ENCODE results near the gene SSBP2.
"Not testable (repeated sequence)": the region's sequence is repeated elsewhere in the genome, so short reads cannot be mapped to it uniquely, and the experiment has no call there.

SSBP2 gene

DNA sequence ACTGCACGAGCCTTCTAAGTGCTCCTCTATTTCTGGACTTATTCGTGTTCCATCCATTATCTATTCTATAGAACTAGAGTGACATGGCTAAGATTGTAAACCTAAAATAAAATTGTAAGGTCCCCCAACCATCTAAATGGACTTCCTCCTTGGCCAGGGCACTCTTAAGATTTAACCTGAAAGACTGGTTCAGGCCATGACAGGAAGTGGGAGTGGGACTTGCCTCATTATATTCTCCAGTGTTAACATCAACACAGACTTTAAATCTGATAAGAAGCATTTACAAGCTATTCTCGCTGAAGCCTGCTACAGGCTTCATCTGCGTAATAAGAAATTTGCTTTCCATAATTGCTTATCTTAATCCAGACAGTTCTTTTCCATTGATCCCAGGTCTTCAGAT, 117.0 kb downstream of the SSBP2 start:
- H3K4me3 ChIP-seq, result no peak overlapping the region
- H3K27ac ChIP-seq, result no peak overlapping the region
- TF ChIP-seq, protein P1, sequence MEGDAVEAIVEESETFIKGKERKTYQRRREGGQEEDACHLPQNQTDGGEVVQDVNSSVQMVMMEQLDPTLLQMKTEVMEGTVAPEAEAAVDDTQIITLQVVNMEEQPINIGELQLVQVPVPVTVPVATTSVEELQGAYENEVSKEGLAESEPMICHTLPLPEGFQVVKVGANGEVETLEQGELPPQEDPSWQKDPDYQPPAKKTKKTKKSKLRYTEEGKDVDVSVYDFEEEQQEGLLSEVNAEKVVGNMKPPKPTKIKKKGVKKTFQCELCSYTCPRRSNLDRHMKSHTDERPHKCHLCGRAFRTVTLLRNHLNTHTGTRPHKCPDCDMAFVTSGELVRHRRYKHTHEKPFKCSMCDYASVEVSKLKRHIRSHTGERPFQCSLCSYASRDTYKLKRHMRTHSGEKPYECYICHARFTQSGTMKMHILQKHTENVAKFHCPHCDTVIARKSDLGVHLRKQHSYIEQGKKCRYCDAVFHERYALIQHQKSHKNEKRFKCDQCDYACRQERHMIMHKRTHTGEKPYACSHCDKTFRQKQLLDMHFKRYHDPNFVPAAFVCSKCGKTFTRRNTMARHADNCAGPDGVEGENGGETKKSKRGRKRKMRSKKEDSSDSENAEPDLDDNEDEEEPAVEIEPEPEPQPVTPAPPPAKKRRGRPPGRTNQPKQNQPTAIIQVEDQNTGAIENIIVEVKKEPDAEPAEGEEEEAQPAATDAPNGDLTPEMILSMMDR (IDR thresholded peaks at IDR 0.05), result no peak
- DNase-seq (ENCODE audit: low spot score), result no peak

DNA sequence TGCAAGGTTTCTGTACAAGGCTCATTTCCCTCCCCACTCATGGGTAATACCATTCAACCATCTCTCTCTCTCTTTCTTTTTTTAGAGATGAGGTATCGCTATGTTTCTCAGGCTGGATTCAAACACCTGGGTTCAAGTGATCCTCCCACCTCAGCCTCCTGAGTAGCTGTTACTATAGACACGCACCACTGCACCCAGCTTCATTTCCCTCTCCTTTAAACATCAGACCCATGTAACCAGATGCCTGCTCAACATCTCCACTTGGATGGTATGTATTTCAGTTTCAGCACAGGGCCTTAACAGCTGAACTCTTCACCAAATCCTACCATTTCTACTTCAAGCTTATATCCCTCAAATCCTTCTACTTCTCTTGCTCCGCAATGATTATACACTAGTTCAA, 117.4 kb downstream of the SSBP2 start:
- H3K27ac ChIP-seq, result no peak overlapping the region
- DNase-seq (ENCODE audit: low spot score), result no peak
- no peak overlapping the region for H3K4me3 ChIP-seq
- TF ChIP-seq, protein P1 (IDR thresholded peaks at IDR 0.05), result no peak

DNA sequence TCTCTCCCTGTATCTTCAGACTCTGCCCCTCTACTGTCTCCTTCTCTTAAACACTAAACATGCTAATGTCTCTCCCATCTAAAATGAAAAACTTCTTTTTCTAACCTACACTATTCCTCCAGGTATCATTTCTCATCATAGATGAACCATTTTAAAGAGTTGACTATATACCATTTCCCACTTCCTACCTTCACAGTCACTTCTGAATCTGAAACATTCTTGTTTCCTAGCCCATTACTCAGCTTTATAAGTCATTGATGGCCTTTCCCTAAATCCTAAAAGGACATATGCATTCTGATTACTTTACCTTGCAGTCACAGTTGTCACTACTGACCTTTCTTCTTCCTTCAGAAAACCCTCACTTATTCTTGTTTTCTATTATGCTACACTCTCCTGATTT, 118.2 kb downstream of the SSBP2 start:
- H3K4me3 ChIP-seq, result no peak overlapping the region
- TF ChIP-seq, protein P1 (IDR thresholded peaks at IDR 0.05), result no peak
- no peak for DNase-seq (ENCODE audit: low spot score)
- no peak overlapping the region for H3K27ac ChIP-seq

DNA sequence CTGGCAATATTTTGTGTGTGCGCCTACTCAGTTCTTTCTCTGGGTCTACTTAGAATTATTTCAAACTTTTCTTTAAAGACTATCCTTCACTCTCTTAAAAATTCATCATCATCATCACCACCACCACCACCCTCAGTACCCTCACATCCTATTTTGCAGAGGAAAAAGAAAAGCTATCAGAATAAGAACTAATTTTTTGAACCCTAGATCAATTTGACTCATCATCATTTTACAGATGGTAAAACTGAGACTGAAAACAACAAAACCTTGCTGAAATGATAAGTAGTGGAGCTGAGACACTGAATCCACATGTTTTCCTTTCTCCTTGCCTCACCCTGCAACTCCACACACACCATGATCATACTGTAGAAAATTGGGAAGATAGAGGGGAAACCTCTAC, 119.3 kb downstream of the SSBP2 start:
- TF ChIP-seq, protein P1 (IDR thresholded peaks at IDR 0.05), result no peak
- H3K4me3 ChIP-seq, result no peak overlapping the region
- no peak for DNase-seq (ENCODE audit: low spot score)
- H3K27ac ChIP-seq, result no peak overlapping the region

DNA sequence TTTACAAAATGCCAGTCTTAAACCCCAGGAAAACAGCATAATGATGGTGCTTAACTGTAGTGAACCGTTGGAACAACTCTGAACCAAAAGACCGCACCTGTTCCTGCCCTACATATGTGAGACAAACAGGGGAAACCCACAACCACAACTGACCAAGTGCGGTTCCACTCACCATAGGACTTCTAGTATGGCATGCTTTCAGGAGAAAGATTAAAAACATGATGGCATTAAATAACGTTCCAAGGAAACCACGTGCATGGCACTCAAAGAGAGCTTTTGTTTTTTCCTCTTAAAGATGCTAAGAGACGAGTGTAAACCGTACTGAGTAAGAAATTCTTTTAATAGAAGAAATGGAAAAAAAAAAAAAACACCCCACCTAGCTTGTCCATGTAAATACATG, 119.8 kb downstream of the SSBP2 start:
- no peak for DNase-seq (ENCODE audit: low spot score)
- H3K4me3 ChIP-seq, result no peak overlapping the region
- H3K27ac ChIP-seq, result no peak overlapping the region
- TF ChIP-seq, protein P1 (IDR thresholded peaks at IDR 0.05), result no peak

DNA sequence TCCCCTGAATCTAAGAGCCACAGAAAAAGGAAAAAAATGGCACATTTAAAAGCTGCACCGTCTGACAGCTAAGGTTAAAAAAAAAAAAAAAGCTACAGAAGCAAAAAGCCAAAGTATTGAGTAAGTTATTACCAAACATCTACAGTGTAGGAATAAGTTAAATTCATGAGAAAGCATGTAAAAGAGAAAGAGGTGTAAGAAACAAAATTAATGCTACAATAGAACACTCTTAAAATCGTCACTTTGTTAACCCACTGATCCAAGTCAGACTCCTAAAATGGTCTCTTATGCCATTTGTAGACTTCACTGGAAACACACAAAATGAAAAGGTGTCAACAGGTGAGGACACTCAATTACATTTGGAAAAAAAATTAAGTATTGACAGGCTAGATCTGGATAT, 120.2 kb downstream of the SSBP2 start:
- no peak for DNase-seq (ENCODE audit: low spot score)
- TF ChIP-seq, protein P1 (IDR thresholded peaks at IDR 0.05), result no peak
- Histone ChIP-seq H3K4me3 (no peak overlapping the region), H3K27ac (no peak overlapping the region)

DNA sequence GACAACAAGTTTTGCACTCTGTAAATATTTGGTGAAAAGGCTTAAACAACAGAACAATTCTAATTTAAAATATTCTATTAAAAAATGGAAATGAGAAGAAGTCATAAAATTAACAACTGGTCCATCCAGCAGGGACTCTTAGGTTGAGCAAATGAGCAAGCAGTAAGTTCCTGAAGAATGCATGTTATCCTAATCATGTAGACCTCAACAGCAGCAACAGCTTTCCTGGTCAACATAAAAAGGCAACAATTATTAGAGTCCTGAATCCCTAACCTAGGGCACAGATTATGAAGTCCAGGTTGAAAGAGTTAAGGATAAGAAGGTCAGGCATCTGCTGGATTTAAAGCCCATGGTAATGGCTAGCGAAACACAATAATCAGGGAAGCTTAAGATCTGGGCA, 120.9 kb downstream of the SSBP2 start:
- TF ChIP-seq, protein P1 (IDR thresholded peaks at IDR 0.05), result no peak
- DNase-seq (ENCODE audit: low spot score), result no peak
- no peak overlapping the region for H3K4me3 ChIP-seq
- H3K27ac ChIP-seq, result no peak overlapping the region

DNA sequence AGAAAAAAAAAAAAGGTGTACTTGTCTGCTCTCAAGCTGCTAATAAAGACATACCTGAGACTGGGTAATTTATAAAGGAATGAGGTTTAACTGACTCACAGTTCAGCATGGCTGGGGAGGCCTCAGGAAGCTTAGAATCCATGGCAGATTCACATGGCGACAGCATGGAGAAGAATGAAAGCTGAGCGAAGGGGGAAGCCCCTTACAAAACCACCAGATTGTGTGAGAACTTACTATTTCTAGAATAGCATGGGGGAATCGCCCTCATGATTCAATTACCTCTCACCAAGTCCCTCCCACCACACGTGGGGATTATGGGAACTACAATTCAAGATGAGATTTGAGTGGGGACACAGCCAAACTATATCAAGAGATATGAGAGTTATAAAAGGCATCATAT, 122.8 kb downstream of the SSBP2 start:
- not testable (repeated sequence) for DNase-seq (ENCODE audit: low spot score); H3K4me3 ChIP-seq; H3K27ac ChIP-seq

Data from coronary artery (tissue), 2 donors.